HG03196 (cell line): ENCODE data around the gene BRICD5.
A peak's percentile ranks its signal among the peaks of the same experiment; 100 is the strongest.

Experiments used
- ATAC-seq: cut with Tn5 transposase; IDR thresholded peaks from one replicate; pipeline ENCODE4 v1.9.1; 2021; ENCODE audit not compliant: unreplicated experiment

The BRICD5 gene

GRCh38 chr16:2237493-2238149 is 27.0 kb upstream of the BRICD5 start:
- ATAC-seq, result no peak

DNA sequence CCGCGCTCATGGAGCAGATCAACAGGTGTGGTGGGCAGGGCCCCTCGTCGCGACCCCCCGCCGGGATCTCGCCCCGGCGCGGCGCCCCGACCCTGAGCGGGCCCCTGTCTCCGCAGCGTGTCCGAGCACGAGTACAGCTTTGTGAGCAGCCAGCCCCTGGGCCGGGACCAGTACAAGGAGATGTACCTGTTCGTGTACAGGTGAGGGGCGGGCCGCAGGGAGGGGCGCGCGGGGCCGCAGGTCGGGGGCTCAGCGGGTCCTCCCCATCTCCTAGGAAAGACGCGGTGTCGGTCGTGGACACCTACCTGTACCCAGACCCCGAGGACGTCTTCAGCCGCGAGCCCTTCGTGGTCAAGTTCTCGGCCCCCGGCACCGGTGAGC is 26.4 kb upstream of the BRICD5 start:
- no peak for ATAC-seq

DNA sequence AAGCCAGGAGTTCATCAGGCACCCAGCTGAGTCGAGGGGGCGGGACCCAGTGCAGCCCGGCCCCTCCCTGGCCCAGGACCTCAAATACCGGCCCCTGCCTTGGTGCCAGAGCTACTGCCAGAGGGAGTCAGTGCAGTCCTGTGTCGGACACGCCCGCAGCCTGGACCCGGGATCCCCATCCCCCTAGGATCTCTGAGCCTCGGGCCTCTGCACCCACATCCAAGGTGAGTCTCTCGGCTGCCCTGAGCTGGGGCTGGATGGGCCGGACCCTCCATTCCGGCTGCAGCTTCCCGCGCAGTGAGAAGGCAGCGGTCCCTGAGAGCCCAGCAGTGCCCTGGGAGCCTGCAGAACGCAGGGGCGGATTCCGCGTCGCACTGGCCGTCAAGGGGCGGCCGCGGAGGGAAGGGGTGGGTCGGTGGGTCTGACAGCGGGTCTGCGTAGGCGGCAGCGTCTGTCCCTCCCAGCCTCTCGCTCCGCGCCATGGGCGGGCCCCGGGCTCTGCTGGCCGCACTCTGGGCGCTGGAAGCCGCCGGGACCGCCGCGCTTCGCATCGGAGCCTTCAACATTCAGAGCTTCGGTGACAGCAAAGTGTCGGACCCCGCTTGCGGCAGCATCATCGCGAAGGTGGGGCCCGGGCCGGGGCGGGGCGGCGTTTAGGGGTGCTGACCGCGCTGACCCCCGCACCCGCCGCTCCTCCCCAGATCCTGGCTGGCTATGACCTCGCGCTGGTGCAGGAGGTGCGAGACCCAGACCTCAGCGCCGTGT is 25.9 kb upstream of the BRICD5 start, which contains the start of gene DNASE1L2:
Gene DNASE1L2, plus strand, starts transcription at position 108 of the 765 bp plus-strand sequence. Its CDS starts 373 bp downstream, at position 481.
- no peak for ATAC-seq

DNA sequence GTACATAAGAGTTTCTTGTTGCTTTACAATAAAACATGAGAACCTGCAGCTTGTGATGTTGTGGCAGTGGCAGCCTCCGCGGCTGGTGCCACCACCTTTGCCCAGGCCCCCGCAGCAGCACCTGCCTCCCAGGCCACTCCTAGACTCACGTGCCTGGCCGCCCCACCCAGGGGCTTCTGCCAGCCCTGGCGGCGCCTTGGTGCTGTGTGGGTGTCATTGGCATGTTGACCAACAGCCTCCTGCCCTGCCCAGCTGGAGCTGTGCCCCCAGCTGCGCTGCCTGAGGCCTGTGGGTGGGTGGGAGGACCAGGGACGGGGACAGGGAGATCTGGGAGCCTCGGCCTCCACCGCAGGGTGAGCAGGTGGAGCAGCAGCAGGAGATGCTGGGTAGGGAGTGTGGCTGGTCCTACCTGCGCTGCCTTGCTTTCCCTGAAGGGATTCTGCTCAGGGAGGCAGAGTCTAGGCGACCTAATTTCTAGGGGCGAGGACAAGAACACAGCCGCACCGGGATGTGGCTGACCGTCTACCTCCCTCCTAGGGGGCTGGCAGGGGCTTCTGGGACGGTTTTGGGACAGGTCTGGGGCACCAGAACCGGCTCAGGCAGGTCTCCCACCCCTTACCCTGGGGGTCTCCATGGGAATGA is 25.2 kb upstream of the BRICD5 start:
- ATAC-seq, result no peak

DNA sequence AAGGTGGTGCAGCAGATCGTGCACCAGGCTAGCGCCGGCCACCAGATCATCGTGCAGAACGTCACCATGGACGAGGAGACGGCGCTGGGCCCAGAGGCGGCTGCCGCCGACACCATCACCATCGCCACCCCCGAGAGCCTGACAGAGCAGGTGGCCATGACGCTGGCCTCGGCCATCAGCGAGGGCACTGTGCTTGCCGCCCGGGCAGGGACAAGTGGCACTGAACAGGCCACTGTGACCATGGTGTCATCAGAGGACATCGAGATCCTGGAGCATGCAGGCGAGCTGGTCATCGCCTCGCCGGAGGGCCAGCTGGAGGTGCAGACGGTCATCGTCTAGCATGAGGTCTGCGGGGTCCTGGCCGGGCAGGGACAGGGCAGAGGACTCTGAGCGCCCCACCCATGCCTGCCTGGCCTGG is 24.6 kb upstream of the BRICD5 start:
- no peak for ATAC-seq

- no peak for ATAC-seq
Measured at GRCh38 chr16:2234813-2235170, 24.1 kb upstream of the BRICD5 start.

GRCh38 chr16:2233872-2234812 is 23.5 kb upstream of the BRICD5 start:
- no peak for ATAC-seq

- no peak for ATAC-seq
Measured at GRCh38 chr16:2233046-2233775, 22.5 kb upstream of the BRICD5 start.

GRCh38 chr16:2232094-2232990 is 21.7 kb upstream of the BRICD5 start:
- ATAC-seq, result no peak

- ATAC-seq, result no peak
Measured at GRCh38 chr16:2231016-2231931, 20.6 kb upstream of the BRICD5 start.

DNA sequence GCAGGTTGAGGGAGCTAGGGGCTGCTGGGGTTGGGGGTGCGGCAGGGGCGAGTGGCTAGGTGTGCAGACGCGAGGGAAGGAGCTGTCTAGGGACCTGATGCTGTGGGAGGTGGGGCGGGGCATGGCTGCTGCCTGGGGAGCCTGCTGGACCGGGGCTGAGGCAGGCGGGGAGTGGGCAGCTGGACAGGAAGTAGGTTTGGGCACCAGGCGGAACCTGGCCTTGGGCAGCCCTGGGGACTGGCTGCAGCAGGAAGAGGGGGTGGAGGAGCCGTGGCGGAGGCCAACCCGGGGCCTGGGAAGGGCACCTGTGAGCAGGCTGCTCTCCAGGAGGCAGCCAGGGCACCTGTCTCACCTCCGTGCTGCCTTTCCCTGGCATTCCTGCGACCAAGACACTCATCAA is 19.7 kb upstream of the BRICD5 start:
- no peak for ATAC-seq

DNA sequence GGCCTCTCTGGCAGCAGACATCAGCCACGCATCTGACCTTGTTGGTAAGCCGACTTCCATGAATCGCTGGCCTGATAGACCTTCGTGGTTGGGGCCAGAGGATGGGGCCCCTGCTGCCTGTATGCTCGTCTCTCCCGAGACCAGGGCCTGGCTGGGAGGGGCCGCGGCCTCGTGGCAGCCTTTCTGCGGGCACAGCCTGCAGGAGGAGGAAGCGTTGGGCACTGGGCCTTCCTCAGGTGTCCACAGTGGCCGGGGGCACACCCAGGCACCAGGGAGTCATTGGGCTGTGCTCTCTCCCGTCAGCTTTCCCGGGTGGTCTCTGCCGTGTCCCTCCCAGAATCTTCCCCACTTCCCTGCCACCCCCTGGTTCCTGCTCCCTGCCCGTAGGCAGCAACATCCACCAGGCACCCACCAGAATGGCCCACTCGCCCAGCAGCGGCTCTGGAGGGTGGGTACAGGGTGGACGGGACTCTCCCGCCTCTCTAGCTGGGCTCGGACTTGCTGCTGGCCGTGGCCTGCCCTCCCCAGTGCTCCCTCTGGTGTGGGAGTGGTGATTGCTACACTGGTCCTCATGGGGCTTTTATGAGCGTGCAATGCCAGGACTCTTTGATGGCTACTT is 19.1 kb upstream of the BRICD5 start:
- no peak for ATAC-seq

- no peak for ATAC-seq
Measured at GRCh38 chr16:2229091-2229490, 18.4 kb upstream of the BRICD5 start.

GRCh38 chr16:2228161-2228824 is 17.6 kb upstream of the BRICD5 start:
- ATAC-seq, result no peak

- no peak for ATAC-seq
Measured at GRCh38 chr16:2226918-2227317, 16.3 kb upstream of the BRICD5 start.

- ATAC-seq, result no peak
Measured at GRCh38 chr16:2226245-2226793, 15.7 kb upstream of the BRICD5 start.

- ATAC-seq, result peak; percentile 7
Measured at GRCh38 chr16:2223942-2224486, 13.4 kb upstream of the BRICD5 start.
